ENCODE measurements around the gene LURAP1L.

The LURAP1L gene

DNA sequence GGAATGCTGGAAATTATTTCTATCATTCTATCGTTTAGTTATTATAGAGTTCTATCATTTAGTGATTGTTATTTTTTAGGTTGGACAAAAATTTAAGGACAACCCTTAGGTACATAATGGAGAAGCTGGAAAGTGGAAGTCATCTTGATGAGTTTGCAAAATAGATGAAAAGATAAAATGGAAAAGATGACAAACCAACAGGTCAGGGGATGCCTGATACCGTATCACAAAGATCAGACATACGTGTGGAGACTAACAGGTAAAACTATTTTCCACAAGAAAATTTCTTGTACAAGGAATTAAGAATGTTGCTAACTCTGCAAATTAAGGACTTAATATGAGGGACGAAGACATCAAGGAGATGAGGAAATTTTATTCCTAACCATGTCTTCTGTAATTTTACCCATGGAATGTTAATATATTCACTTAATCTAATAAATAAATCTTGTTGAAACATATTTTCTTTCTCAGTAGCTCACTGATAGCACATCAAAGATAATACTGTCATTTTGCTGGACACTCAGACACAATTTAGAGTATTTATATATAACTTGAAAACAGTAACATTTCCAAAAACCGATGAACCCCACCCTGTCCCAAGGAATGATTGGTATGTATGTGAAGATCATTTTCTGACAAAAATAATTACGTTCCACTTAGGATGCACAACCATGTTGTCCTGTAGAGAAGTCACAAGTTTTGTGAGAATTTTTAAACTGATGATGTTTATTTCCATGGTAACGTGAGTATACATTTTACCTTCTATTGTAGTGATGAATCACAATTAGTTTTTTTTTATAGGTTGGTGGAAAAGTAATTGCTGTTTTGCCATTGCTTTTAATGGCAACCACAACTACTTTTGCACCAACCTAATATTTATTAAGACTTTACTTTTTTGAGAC, 2.6 kb downstream of the LURAP1L start:
- no peak for DNase-seq (ENCODE audit: low read depth in 2 of 2)

DNA sequence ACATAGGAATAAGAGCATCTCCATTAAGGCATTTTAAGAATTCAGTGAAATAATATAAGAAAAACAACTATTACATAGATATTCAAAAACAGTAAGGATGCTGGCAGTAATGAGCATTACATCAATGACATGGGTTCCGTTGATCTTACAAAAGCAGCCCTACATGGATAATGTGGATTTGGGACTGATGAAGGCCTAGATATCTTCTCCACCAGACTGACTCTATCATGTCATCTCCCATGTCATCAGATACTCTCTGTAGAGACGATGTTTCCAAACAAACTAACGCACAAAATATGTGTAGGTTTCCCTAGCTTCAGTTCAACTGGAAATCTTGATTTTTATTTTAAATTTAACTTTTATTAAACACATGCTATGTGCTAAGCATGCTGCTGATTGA, 3.6 kb downstream of the LURAP1L start:
- no peak for DNase-seq (ENCODE audit: low read depth in 2 of 2)

DNA sequence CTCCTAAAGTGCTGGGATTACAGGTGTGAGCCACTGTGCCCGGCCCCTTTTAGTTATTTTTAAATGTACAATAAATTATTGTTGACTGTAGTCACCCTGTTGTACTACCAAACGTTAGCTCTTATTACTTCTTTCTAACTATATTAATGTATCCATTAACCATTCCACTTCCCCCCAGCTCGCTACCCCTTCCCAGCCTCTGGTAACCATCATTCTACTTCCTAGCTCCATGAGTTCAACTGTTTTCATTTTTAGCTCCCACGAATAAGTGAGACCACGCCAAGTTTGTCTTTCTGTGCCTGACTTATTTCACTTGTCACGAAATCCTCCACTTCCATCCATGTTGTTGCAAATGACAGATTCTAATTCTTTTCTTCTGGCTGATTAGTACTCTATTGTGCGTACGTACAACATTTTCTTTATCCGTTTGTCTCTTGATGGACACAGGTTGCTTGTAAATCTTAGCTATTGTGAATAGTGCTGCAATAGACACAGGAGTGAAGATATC, 6.5 kb downstream of the LURAP1L start:
- DNase-seq (ENCODE audit: low read depth in 2 of 2): no peak

DNA sequence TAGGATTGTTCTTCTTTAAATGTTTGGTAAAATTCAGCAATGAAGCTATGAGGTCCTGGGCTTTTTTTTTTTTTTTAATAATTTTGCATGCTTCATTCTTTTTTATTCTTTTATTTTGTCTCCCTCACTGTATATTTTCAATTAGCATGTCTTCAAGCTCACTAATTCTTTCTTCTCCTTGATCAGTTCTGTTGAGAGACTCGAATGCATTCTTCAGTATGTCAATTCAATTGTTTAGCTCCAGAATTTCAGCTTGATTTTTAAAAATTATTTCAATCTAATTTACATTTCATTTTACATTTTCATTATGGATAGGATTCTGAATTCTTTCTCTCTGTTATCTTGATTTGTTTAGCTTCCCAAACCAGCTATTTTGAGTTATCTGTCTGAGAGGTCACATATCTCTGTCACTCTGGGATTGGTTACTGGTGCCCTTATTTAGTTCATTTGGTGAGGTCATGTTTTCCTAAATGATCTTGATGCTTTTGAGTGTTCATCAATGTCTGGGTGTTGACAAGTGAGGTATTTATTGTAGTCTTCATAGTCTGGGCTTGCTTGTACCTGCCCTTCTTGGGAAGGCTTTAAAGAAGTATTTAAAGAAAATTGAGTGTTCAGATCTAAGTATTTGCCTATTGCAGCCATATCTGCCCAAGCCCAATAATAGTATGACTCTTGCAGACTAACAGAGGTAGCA, 9.1 kb downstream of the LURAP1L start:
- DNase-seq (ENCODE audit: low read depth in 2 of 2): no peak

DNA sequence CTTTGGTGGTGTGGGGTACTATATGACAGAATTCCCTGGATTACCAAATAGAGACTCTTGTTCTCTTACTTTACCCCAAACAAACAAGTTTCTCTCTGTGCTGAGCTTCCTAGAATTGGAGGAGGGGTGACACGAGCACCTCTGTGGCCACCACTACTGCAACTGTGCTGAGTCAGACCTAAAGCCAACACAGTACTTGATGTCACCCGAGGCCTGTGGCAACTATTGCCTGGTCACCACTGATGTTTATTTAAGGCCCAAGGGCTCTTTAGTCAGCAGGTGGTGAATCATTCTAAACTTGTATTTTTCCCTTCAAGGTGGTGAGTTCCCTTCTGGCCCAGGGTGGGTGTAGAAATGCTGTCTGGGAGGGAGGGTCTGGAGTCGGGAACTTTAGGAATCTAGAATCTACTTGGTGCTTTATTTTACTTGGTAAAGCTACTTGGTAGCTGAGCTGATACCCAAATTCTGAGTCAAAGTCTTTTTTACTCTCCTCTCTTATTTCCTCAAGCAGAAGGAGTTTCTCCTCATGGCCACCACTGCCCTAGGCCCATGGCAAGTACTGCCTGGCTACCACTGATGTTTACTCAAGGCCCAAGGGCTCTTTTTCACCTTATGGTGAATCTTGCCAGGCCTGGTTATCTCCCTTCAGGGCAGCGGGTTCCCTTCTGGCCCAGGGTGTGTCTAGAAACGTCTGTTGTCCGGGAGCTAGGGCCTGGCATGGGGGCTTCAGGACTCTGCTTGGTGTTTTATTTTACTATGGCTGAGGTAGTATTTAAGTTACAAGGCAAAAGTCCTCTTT, 9.8 kb downstream of the LURAP1L start:
- no peak for DNase-seq (ENCODE audit: low read depth in 2 of 2)

DNA sequence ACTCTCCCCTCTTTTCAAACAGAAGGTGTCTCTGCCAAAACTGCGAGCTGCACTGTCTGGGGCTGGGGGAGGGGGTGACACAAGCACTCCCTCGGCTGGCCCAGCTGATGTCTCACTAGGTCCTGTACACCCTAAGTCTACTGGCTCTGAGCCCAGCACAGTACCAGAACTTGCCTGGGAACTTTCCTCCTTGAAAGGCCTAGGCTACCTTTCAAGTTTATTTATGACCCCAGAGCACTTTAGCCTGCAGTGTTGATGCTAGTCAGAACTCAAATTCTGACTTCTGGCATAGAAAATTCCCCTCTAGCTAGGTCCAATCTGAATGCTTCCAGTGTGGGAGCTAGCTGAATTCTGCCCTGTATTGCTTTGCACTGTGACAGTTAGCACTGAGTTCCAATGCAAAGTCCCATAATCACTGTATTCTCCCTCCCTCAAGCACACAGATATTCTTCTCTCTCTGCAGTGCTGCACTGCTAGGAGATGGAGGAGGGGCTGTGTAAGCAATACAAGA, 10.5 kb downstream of the LURAP1L start:
- DNase-seq (ENCODE audit: low read depth in 2 of 2): no peak

DNA sequence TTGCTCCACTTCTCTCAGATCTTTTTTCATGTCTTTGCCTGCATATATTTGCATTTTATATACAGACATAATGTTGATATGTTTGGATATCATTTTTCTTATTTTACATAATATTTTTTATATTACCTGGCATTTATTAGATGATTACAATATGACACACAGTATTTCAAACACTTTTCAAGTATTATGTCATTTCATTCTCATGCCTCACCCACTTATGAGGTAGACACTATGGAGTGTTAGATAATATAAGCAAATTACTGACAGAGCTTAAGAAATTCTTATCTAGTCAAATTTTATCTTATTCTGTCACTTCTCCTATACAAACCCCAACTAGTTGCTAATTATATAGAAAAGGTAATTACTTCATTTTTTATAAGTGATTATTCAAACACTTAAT, 11.1 kb downstream of the LURAP1L start:
- DNase-seq (ENCODE audit: low read depth in 2 of 2): no peak

DNA sequence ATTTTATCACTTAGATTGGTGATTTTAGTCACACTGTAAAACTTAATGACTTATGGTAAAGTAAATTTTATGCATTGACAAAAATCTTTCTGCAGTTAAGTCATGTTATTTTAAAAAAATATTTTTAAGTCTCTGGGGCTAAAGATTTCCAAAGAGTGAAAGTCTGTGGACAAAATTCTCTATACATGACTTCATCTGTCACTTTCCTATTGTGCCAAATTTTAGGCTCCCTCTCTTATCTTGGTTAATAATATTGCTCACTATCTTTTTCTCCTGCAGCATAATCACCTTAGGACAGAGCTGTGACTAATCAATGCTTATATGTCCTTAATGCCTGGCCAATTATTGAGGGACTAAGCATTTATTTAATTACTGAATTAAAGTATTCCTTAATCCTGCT, 15.2 kb downstream of the LURAP1L start:
- DNase-seq (ENCODE audit: low read depth in 2 of 2): no peak

DNA sequence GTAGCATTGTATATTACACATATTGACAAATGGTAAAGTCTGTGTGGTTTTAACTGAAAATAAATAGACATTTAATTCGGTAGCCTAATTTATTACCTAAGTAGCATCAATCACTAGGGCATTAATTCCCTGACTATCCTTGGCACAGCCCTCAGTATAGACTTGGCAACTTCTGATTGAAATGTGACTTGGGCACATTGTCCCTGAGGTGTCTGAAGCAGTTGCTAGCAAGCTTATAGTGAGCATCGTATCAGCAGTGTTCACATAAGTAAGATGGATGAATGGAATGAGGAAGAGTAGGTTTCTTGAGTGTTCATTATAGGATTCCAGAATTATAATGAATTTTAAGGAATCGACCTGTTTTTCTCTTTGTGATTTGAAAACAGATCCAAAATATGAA, 16.1 kb downstream of the LURAP1L start:
- DNase-seq (ENCODE audit: low read depth in 2 of 2): no peak

DNA sequence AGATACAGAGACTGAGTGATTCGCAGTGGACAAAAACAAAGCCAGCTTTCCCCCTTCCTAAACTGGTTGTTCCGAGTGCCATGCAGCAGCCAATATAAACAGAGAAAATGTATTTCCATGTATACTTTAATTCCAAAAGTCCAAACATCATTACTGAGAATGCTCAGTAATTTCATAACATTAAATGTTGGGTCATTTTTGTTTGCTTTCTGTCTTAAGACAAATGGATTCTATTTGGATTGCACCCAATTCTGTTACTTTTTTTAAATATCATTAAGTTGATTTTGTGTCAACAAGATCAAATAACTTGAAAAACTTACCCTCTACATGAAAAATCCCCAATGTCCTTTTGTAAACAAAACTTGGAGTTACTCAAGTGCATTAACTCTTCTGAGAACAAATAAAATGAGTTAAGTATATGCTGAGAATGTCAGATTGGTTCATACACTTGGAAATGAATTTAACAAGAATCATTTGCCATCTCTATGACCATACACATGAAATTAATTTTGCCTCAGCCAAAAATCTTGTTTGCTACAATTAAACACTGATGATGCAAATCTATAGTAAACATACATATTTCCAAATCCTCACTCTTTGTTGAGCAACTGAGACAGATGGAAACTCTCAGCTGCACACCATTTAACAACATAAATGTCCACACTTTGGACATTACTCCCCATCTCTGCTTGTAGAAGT, 19.4 kb downstream of the LURAP1L start:
- no peak for DNase-seq (ENCODE audit: low read depth in 2 of 2)

DNA sequence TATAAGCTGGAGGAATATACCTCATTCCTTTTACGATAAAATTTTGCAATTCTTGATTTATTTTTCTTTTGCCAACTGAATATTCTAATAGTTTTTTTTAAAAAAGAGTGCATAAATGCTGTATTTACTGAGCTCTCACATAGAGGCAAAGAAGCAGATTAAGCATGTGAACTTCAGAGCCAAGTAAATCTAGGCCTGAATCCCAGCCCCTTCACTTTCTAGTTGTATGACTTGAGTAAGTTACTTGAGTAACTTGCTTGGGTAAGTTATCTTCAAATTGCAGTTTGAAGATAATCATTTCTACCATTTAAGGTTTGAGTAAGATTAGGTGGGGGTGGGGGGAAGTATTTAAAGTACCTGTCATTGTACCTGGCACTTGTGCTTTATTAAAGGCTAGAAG, 21.8 kb downstream of the LURAP1L start:
- no peak for DNase-seq (ENCODE audit: low read depth in 2 of 2)

DNA sequence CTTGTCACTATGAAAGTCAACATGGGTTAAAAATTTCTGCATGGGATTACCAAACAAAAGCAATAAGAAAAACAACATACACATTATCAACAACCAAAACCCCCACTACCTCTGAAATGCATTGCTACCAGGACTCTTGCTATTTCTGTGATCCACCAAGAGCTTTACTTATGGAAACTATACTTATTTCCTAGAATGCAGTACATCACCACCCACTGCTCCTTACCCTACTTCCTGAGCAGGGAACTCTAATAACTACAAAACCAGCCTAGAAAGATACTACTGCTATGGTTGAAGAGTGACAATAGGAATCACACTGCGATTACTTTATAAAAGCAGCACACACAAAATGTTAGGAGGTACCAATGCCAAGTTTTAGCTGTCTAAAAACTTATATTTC, 22.2 kb downstream of the LURAP1L start:
- DNase-seq (ENCODE audit: low read depth in 2 of 2): no peak

DNA sequence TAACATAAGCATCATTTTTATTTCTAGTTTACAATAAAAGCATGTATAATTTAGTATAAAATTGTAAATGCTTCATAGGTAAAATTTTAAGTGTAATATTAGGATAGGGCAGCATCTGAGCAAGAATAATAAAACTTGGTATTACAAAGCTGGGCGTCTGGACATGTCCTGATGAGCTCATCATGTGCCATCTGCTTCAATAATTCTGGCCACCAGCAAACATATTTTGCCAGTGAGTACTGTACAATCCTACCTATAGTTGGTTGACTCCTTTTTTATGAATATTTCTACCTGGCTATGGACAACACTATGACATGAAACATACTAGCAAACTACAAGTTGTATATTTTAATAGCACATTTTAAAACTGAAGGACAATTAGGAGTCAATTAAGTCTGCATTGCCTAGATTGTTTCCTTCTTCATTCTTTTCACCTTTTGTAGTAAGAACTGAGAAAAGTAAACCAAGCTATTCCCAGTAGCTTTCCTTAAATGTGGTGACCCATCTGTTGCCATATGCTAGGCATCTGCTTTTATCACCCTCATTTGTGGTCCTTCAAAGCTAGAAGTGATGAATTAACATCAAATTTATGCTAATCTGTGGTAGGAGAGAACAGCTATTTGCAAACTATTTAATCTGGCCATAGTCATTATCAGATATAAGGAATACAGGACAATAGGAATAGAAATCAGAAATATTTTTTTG, 23.4 kb downstream of the LURAP1L start:
- no peak for DNase-seq (ENCODE audit: low read depth in 2 of 2)

DNA sequence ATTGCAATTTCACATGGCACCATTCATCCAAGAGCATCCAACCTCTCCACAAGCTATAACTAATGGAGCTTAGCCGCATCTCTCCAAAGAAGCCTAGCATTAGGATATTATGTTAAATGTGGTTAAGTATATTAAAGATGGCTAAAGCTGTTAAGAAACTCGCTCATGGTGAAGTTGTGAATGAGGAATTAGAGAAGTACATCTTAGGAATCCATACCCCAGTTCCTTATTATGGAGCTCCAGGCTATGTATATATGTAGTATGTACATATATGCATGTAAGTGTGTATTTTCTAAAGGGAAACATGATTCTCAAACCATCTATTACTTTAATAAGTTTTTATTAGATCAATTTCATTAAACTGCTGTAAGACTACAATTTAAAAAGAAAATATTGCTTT, 26.4 kb downstream of the LURAP1L start:
- no peak for DNase-seq (ENCODE audit: low read depth in 2 of 2)

DNA sequence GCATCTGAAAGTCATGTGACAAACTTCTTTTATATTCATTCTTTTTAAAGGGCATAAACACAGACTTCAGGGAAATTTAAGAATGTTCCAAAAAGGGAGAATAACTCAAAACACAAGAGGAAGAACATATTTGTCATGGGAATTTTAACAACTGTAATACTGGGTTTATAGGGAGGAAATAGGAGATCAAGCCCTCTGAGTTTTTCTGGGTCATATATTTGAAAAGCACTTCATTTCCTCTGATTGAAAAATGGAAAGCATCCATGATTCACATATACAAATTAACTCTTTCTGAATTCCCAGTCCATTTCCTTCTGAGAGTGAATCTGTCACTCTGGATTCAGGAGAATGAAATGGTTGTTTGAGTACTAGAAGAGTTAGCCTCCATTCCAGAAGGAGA, 26.8 kb downstream of the LURAP1L start:
- no peak for DNase-seq (ENCODE audit: low read depth in 2 of 2)

DNA sequence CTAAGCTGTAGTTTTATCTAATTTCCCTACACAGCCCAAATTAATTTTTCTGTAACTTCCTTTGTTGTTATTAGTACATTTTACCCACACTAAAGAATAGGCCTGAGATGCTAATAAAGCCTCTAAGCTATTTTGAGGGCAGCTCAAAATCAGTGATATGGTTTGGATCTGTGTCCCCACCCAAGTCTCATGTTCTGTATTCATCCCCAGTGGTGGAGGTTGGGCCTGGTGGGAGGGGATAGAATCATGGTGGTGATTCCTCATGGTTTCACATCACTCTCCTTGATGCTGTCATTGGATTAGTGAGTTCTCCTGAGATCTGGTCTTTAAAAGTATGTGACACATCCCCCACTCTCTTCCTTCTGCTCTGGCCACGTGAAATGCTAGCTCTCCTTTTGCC, 27.3 kb downstream of the LURAP1L start:
- DNase-seq (ENCODE audit: low read depth in 2 of 2): no peak

DNA sequence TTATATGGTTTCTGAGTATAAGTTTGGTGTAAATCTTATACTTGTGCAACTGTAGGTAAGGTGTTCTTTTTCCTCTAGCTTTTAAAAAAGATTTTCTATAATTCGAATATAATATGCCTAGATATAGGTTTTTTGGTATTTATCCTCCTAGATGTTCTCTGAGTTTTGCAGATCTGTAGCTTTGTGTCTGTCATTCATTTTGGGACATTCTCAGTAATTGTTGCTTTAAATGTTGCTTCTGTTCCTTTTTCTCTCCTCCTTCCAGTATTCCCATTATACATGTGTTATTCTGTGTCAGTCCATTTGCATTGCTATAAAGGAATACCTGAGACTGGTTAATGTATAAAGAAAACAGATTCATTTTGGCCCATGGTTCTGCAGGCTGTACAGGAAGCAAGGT, 33.7 kb downstream of the LURAP1L start:
- DNase-seq (ENCODE audit: low read depth in 2 of 2): no peak

DNA sequence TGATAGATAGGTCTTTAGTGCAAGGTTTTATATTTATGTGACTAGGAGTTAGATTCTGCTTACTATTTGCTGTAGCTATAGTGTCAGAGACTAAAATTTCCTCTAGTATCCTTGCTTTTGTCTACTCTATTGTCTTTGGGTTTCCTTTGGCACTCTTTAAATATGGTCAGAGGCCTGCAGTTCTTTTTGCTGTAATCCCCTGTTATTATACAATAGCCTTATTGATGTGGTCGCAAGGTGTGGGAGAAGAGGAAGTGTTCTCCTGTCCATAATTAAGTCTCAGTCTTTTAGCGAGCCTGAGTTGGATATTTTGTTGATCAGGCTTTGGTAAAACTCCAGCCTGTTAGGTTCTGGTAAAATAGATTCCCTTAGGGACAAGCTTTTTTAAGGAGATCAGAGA, 34.9 kb downstream of the LURAP1L start:
- DNase-seq (ENCODE audit: low read depth in 2 of 2): no peak

DNA sequence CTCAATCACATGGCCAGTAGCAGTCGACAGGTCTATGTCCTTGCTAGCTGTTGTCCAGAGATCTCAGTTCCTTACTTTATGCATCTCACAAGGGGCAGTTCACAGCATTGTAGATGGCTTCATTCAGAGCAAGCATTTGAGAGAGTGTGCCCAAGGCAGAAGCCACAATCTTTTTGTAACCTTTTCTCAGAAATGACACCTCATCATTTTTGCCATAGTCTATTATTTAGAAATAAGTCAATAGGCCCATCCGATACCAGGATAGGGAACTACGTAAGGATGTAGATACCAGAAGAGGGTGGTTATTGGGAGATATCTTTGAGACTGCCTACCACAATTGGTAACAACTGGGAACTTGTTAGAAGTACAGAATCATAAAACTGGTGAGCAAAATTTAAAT, 37.1 kb downstream of the LURAP1L start:
- no peak for DNase-seq (ENCODE audit: low read depth in 2 of 2)

DNA sequence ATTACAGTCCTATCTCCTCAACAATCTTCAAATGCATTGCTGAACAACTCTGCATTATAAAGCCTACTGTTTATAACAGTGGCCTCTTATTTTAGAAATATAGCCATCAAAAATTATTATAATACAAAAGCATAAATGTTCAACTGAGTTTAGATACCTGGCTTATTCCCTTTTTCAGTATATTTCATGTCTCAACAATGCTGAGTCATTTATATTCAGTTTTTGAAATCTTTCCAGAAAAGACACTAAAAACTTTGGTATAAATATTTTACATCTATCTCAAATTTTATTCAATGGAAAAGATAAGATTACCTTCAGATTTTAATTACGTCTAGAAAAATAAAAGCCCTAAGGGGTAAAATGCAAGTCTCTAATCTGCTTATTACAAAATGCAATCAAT, 37.9 kb downstream of the LURAP1L start:
- no peak for DNase-seq (ENCODE audit: low read depth in 2 of 2)

DNA sequence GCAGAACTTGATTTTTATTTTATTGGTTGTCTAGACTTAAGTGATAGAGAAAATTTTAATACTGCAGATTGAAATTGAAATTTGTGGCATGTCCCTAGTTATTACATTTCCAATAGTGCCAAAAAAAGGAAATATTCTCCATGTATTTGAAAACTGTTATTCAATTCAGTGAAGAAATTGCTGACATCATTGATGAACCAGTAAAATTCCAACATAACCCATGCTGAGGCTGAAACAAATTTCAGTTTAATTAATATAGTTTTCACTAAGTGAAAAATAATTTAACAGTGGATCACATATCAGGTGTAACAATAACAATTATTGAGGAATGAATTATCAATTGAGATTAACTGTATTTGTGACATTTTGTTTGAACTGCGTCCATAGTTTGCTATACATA, 38.7 kb downstream of the LURAP1L start:
- no peak for DNase-seq (ENCODE audit: low read depth in 2 of 2)
